ENCODE data around the gene AP4B1. TPM values are rescaled to one million over a fixed set of nuclear protein-coding genes. Genes with fewer than 3 reads are reported as not detected.

Gene AP4B1
- 43.9 and 53.5 TPM in 2 replicates for total RNA-seq

GRCh38 chr1:113904674-113905434, at the start of gene AP4B1, which contains the start of gene DCLRE1B:
Gene AP4B1 (minus strand): TSS chr1:113904799. CDS start chr1:113904717, 82 bp downstream.
Gene DCLRE1B (plus strand): TSS chr1:113905326. CDS start chr1:113905587, 261 bp downstream.
- intact Hi-C loops (cut with micrococcal nuclease), result loop anchor here (1.0 to 5.0 kb wide), 8 partner anchors 24 to 146 kb away; partner anchors contain the start of genes HIPK1, PHTF1, PTPN22 and RSBN1

GRCh38 chr1:113951719-113952118, 47.1 kb upstream of the AP4B1 start:
- intact Hi-C loops (cut with micrococcal nuclease), result no loop called here

- intact Hi-C loops (cut with micrococcal nuclease), result no loop called here
These were observed 46.3 kb upstream of the AP4B1 start for GRCh38 chr1:113950908-113951307.

- intact Hi-C loops (cut with micrococcal nuclease), result loop anchor here (5.0 kb wide), 1 partner anchor 42 kb away; the partner anchor contains the start of gene DCLRE1B
These were observed 44.4 kb upstream of the AP4B1 start for GRCh38 chr1:113949007-113949406.

GRCh38 chr1:113948151-113948550, 43.6 kb upstream of the AP4B1 start:
- intact Hi-C loops (cut with micrococcal nuclease), result loop anchor here (5.0 kb wide), 1 partner anchor 41 kb away; the partner anchor contains the start of gene DCLRE1B

- intact Hi-C loops (cut with micrococcal nuclease), result loop anchor here (2.0 to 5.0 kb wide), 2 partner anchors 17 to 40 kb away; partner anchors contain the start of gene DCLRE1B
These were observed 42.9 kb upstream of the AP4B1 start for GRCh38 chr1:113947388-113948107.

- intact Hi-C loops (cut with micrococcal nuclease), result loop anchor here (2.0 to 5.0 kb wide), 2 partner anchors 16 to 40 kb away; partner anchors contain the start of gene DCLRE1B
These were observed 42.2 kb upstream of the AP4B1 start for GRCh38 chr1:113946678-113947387.

- intact Hi-C loops (cut with micrococcal nuclease), result loop anchor here (2.0 to 5.0 kb wide), 2 partner anchors 15 to 39 kb away; partner anchors contain the start of gene DCLRE1B
These were observed 41.5 kb upstream of the AP4B1 start for GRCh38 chr1:113946112-113946511.

GRCh38 chr1:113945329-113945728, 40.7 kb upstream of the AP4B1 start:
- intact Hi-C loops (cut with micrococcal nuclease), result loop anchor here (5.0 kb wide), 1 partner anchor 38 kb away; the partner anchor contains the start of gene DCLRE1B

- intact Hi-C loops (cut with micrococcal nuclease), result no loop called here
These were observed 38.6 kb upstream of the AP4B1 start for GRCh38 chr1:113943028-113943811.

- intact Hi-C loops (cut with micrococcal nuclease), result no loop called here
These were observed 37.9 kb upstream of the AP4B1 start for GRCh38 chr1:113942527-113942926.

- intact Hi-C loops (cut with micrococcal nuclease), result no loop called here
These were observed 36.6 kb upstream of the AP4B1 start for GRCh38 chr1:113941245-113941559.

GRCh38 chr1:113940365-113941244, 36.0 kb upstream of the AP4B1 start:
- intact Hi-C loops (cut with micrococcal nuclease), result loop anchor here (1.0 kb wide), 1 partner anchor 10 kb away; no protein-coding TSS in a partner anchor

GRCh38 chr1:113938192-113938591, 33.6 kb upstream of the AP4B1 start:
- intact Hi-C loops (cut with micrococcal nuclease), result loop anchor here (10.0 kb wide), 1 partner anchor 777 kb away; the partner anchor contains the start of gene NRAS

GRCh38 chr1:113937146-113937545, 32.5 kb upstream of the AP4B1 start:
- intact Hi-C loops (cut with micrococcal nuclease), result loop anchor here (10.0 kb wide), 1 partner anchor 778 kb away; the partner anchor contains the start of gene NRAS

GRCh38 chr1:113935970-113936369, 31.4 kb upstream of the AP4B1 start:
- intact Hi-C loops (cut with micrococcal nuclease), result loop anchor here (10.0 kb wide), 1 partner anchor 779 kb away; the partner anchor contains the start of gene NRAS

GRCh38 chr1:113935176-113935575, 30.6 kb upstream of the AP4B1 start:
- intact Hi-C loops (cut with micrococcal nuclease), result loop anchor here (10.0 kb wide), 1 partner anchor 780 kb away; the partner anchor contains the start of gene NRAS

- intact Hi-C loops (cut with micrococcal nuclease), result loop anchor here (10.0 kb wide), 1 partner anchor 780 kb away; the partner anchor contains the start of gene NRAS
These were observed 30.0 kb upstream of the AP4B1 start for GRCh38 chr1:113934511-113935055.

- intact Hi-C loops (cut with micrococcal nuclease), result loop anchor here (10.0 kb wide), 1 partner anchor 781 kb away; the partner anchor contains the start of gene NRAS
These were observed 29.4 kb upstream of the AP4B1 start for GRCh38 chr1:113934006-113934405.

All from T-helper 2 cell treated with Interferon-gamma antibody and Interleukin-4, amounts not matched to agents 100 ng/mL and 5 ng/mL, for 36 hours (primary cell).